OCI-LY1 (cell line): Measurements from ENCODE around the gene TGFBR2.

Experiments
- H2AFZ ChIP-seq: fragments of 200-600 bp; sonication (generic), shearing (Covaris generic); 2 replicates; pipeline ENCODE4 v1.6.0; 2014; ENCODE audit warnings: antibody characterized with exemption, mild to moderate bottlenecking, low read length
- H3F3A ChIP-seq: fragments of 200-600 bp; sonication (generic), shearing (Covaris generic); 2 replicates; pipeline ENCODE4 v1.6.0; 2014; ENCODE audit warnings: mild to moderate bottlenecking, antibody characterized with exemption, low read length, moderate library complexity; ENCODE audit not compliant: insufficient read depth
- H3K27ac ChIP-seq: fragments of 200-600 bp; sonication (generic); 2 replicates; pipeline ENCODE4 v1.5.1; 2014; ENCODE audit warnings: low read length, mixed run types, mild to moderate bottlenecking, low read depth; ENCODE audit not compliant: poor library complexity, severe bottlenecking
- H3K27me3 ChIP-seq: fragments of 200-600 bp; sonication (generic); 2 replicates; pipeline ENCODE4 v1.6.0; 2014; ENCODE audit warnings: antibody characterized with exemption, mild to moderate bottlenecking, low read length, moderate library complexity; ENCODE audit not compliant: insufficient read depth
- H3K36me3 ChIP-seq: fragments of 200-600 bp; sonication (generic); 2 replicates; pipeline ENCODE4 v1.6.1; 2014; ENCODE audit warnings: mild to moderate bottlenecking, antibody characterized with exemption, low read length, moderate library complexity, mixed read lengths; ENCODE audit not compliant: insufficient read depth
- H3K4me1 ChIP-seq: fragments of 200-600 bp; sonication (generic); 2 replicates; pipeline ENCODE4 v1.5.1; 2014; ENCODE audit warnings: mild to moderate bottlenecking, low read length, moderate library complexity; ENCODE audit not compliant: insufficient read depth, severe bottlenecking
- H3K4me2 ChIP-seq: fragments of 200-600 bp; sonication (generic), shearing (Covaris generic); 2 replicates; pipeline ENCODE4 v1.6.1; 2014; ENCODE audit warnings: low read length
- H3K4me3 ChIP-seq: fragments of 200-600 bp; sonication (generic); 2 replicates; pipeline ENCODE4 v1.5.1; 2014; ENCODE audit warnings: low read length, low read depth, mild to moderate bottlenecking, mixed read lengths; ENCODE audit not compliant: poor library complexity, severe bottlenecking
- H3K79me2 ChIP-seq: fragments of 200-600 bp; shearing (Covaris generic); 2 replicates; pipeline ENCODE4 v1.6.1; 2016; ENCODE audit warnings: mixed run types, low read length, mixed read lengths; ENCODE audit not compliant: insufficient read depth
- H3K9ac ChIP-seq: fragments of 200-600 bp; sonication (generic), shearing (Covaris generic); 2 replicates; pipeline ENCODE4 v1.6.1; 2014; ENCODE audit warnings: mild to moderate bottlenecking, low read length, mixed read lengths
- H3K9me2 ChIP-seq: fragments of 200-600 bp; sonication (generic), shearing (Covaris generic); 2 replicates; pipeline ENCODE4 v1.6.1; 2014; ENCODE audit warnings: low read depth, mild to moderate bottlenecking, low read length, mixed read lengths
- H3K9me3 ChIP-seq: fragments of 200-600 bp; shearing (Covaris generic); 2 replicates; pipeline ENCODE4 v1.6.1; 2014; ENCODE audit warnings: low read length, mixed read lengths
- H4K20me1 ChIP-seq: fragments of 200-600 bp; sonication (generic), shearing (Covaris generic); 2 replicates; pipeline ENCODE4 v1.6.0; 2016; ENCODE audit warnings: mild to moderate bottlenecking, low read length; ENCODE audit not compliant: insufficient read depth
- CTCF ChIP-seq: fragments of 200-600 bp; sonication (generic), shearing (Covaris generic); IDR thresholded peaks from 2 replicates; pipeline ENCODE4 v1.5.1; 2017; ENCODE audit warnings: mild to moderate bottlenecking, antibody characterized with exemption, low read length, moderate library complexity, mixed read lengths
- EZH2 ChIP-seq: fragments of 200-600 bp; sonication (generic), shearing (Covaris generic); IDR thresholded peaks from 2 replicates; pipeline ENCODE4 v1.8.0; 2017; ENCODE audit warnings: borderline replicate concordance, mixed run types, mild to moderate bottlenecking, antibody characterized with exemption, low read length, moderate library complexity, mixed read lengths

The TGFBR2 gene

GRCh38 chr3:30656624-30657141 is 50.3 kb downstream of the TGFBR2 start:
- H3K36me3 ChIP-seq, result peaks cover 74% of the 10 kb centered on the region
- H3K9me2 ChIP-seq, result no peaks in the 10 kb centered on the region
- no peaks in the 10 kb centered on the region for H3K79me2 ChIP-seq
- no peak overlapping the region for H2AFZ ChIP-seq
- H3K27ac ChIP-seq, result peak overlapping the region; percentile 88
- no peaks in the 10 kb centered on the region for H3K27me3 ChIP-seq
- H3F3A ChIP-seq, result no peaks in the 10 kb centered on the region
- no peak for TF ChIP-seq CTCF
- no peak for TF ChIP-seq EZH2
- no peaks in the 10 kb centered on the region for H4K20me1 ChIP-seq
- H3K9me3 ChIP-seq, result no peaks in the 10 kb centered on the region
- no peak overlapping the region for H3K4me3 ChIP-seq
- H3K9ac ChIP-seq, result no peak overlapping the region
- H3K4me2 ChIP-seq, result peak overlapping the region; percentile 51; the same call in 1 of the 2 replicates
- H3K4me1 ChIP-seq, result peaks cover 54% of the 10 kb centered on the region

GRCh38 chr3:30657914-30658313 is 51.5 kb downstream of the TGFBR2 start:
- no peaks in the 10 kb centered on the region for H3K9me3 ChIP-seq
- H4K20me1 ChIP-seq, result no peaks in the 10 kb centered on the region
- H2AFZ ChIP-seq, result no peak overlapping the region
- no peaks in the 10 kb centered on the region for H3K27me3 ChIP-seq
- no peaks in the 10 kb centered on the region for H3K79me2 ChIP-seq
- peaks cover 74% of the 10 kb centered on the region for H3K36me3 ChIP-seq
- peak overlapping the region; percentile 51 for H3K4me2 ChIP-seq
- H3K4me1 ChIP-seq, result peaks cover 54% of the 10 kb centered on the region
- peak overlapping the region; percentile 52; the same call in 1 of the 2 replicates for H3K9ac ChIP-seq
- H3K27ac ChIP-seq, result peak overlapping the region; percentile 88
- no peaks in the 10 kb centered on the region for H3K9me2 ChIP-seq
- peak overlapping the region; percentile 8 for H3K4me3 ChIP-seq
- TF ChIP-seq CTCF (no peak), EZH2 (no peak)
- H3F3A ChIP-seq, result no peaks in the 10 kb centered on the region

GRCh38 chr3:30658328-30659052 is 52.1 kb downstream of the TGFBR2 start:
- Histone ChIP-seq H3K4me3 (peak overlapping the region; percentile 8), H3K4me1 (peaks cover 54% of the 10 kb centered on the region), H3F3A (no peaks in the 10 kb centered on the region), H3K36me3 (peaks cover 72% of the 10 kb centered on the region), H3K4me2 (peak overlapping the region; percentile 51), H3K9me2 (no peaks in the 10 kb centered on the region), H3K27me3 (no peaks in the 10 kb centered on the region), H3K27ac (peak overlapping the region; percentile 88), H4K20me1 (no peaks in the 10 kb centered on the region), H3K9me3 (no peaks in the 10 kb centered on the region), H3K9ac (peak overlapping the region; percentile 52; the same call in 1 of the 2 replicates), H2AFZ (no peak overlapping the region), H3K79me2 (no peaks in the 10 kb centered on the region)
- TF ChIP-seq EZH2, result no peak
- TF ChIP-seq CTCF, result no peak; the same call in 1 of the 2 replicates
